ENCODE data around the gene DNAH10. TPM values are rescaled to one million over a fixed set of nuclear protein-coding genes. Genes with fewer than 3 reads are reported as not detected.

Gene DNAH10
- total RNA-seq, 1 experiment from 2014 or later = not detected

DNA sequence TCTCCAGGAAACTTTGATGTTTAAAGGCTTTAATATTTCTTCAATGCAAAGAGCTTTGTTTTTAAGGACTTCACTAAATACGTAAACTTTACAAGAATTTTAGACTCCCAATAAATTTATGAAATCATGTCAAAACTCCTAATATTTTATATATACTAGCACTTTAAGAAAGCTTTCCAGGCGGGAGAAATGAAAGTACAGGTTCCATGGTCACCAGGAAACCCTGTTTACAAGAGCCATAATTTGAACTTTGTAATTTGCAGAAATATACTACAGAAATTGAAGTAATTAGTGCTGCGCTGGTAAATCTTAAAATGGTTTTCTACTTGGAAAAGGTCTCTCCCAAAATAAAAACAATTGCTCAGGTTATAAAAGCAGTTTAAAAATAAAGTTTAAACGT is 201.7 kb downstream of the DNAH10 start:
- Histone ChIP-seq H3K4me1 (replicated peaks; ENCODE audit: insufficient read depth) (no peaks in the 10 kb centered on the region), H3K27ac (no peak overlapping the region), H3K79me2 (ENCODE audit: low read depth) (no peaks in the 10 kb centered on the region), H3K27me3 (ENCODE audit: insufficient read depth, low read depth) (no peaks in the 10 kb centered on the region), H3K4me3 (no peak overlapping the region), H3K9me3 (ENCODE audit: insufficient read depth, low read depth) (no peaks in the 10 kb centered on the region), H3K4me2 (no peak overlapping the region), H3K36me3 (ENCODE audit: low read depth) (no peaks in the 10 kb centered on the region), H3K9me2 (ENCODE audit: insufficient read depth) (no peaks in the 10 kb centered on the region), H4K20me1 (ENCODE audit: insufficient read depth) (no peaks in the 10 kb centered on the region), H2AFZ (no peak overlapping the region), H3F3A (ENCODE audit: insufficient read depth, low read depth) (0 out of 2 replicates have a peak, but pooled peaks cover 2% of the 10 kb centered on the region)
- no TSS peak for BruUV-seq (replicated peaks)
- CTCF ChIA-PET = no interaction called here
- POLR2A ChIA-PET (ENCODE audit: unreplicated experiment) = no interaction called here
- no peak for TF ChIP-seq EZH2 (IDR thresholded peaks at IDR 0.05; ENCODE audit: low read depth)
- TF ChIP-seq, protein P1, sequence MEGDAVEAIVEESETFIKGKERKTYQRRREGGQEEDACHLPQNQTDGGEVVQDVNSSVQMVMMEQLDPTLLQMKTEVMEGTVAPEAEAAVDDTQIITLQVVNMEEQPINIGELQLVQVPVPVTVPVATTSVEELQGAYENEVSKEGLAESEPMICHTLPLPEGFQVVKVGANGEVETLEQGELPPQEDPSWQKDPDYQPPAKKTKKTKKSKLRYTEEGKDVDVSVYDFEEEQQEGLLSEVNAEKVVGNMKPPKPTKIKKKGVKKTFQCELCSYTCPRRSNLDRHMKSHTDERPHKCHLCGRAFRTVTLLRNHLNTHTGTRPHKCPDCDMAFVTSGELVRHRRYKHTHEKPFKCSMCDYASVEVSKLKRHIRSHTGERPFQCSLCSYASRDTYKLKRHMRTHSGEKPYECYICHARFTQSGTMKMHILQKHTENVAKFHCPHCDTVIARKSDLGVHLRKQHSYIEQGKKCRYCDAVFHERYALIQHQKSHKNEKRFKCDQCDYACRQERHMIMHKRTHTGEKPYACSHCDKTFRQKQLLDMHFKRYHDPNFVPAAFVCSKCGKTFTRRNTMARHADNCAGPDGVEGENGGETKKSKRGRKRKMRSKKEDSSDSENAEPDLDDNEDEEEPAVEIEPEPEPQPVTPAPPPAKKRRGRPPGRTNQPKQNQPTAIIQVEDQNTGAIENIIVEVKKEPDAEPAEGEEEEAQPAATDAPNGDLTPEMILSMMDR (conservative IDR thresholded peaks at IDR 0.05) = no peak
- intact Hi-C loops (cut with micrococcal nuclease; ENCODE audit: unreplicated experiment) = no loop called here
- DNase-seq = no peak

DNA sequence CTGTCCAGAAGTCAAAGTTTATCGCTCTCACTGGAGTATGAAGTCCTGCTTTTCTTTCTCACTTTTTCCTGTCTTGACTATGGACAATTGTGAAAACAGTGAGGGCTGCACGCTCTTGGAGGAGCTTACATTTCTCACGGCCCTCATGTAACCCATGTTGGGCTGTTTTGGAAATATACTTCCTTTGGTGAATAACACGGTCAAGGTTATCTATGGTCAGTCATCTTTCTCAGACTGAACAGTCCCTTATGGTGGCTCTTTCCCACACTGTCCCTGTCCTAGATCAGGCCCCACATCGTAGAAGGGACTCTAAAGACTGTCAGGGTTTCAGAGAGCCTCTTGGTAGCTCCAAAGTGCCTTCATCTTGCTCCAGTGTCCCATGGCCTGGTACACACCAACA is 203.3 kb downstream of the DNAH10 start:
- H3K36me3 ChIP-seq (ENCODE audit: low read depth) = no peaks in the 10 kb centered on the region
- no peaks in the 10 kb centered on the region for H3K79me2 ChIP-seq (ENCODE audit: low read depth)
- 0 out of 2 replicates have a peak, but pooled peaks cover 2% of the 10 kb centered on the region for H3F3A ChIP-seq (ENCODE audit: insufficient read depth, low read depth)
- H4K20me1 ChIP-seq (ENCODE audit: insufficient read depth) = no peaks in the 10 kb centered on the region
- no peaks in the 10 kb centered on the region for H3K27me3 ChIP-seq (ENCODE audit: insufficient read depth, low read depth)
- no peak overlapping the region for H2AFZ ChIP-seq
- BruUV-seq (replicated peaks) = no TSS peak
- no peak overlapping the region for H3K4me3 ChIP-seq
- intact Hi-C loops (cut with micrococcal nuclease; ENCODE audit: unreplicated experiment) = no loop called here
- TF ChIP-seq, protein P1 (conservative IDR thresholded peaks at IDR 0.05) = no peak
- no peak for TF ChIP-seq EZH2 (IDR thresholded peaks at IDR 0.05; ENCODE audit: low read depth)
- H3K9me3 ChIP-seq (ENCODE audit: insufficient read depth, low read depth) = no peaks in the 10 kb centered on the region
- CTCF ChIA-PET = no interaction called here
- no peaks in the 10 kb centered on the region for H3K9me2 ChIP-seq (ENCODE audit: insufficient read depth)
- DNase-seq = no peak
- POLR2A ChIA-PET (ENCODE audit: unreplicated experiment) = interaction anchor here (0.6 kb wide), 1 partner anchor 1444 kb away, joined by 4 read pairs; no protein-coding TSS in a partner anchor
- no peak overlapping the region for H3K27ac ChIP-seq
- H3K4me2 ChIP-seq = no peak overlapping the region
- no peaks in the 10 kb centered on the region for H3K4me1 ChIP-seq (replicated peaks; ENCODE audit: insufficient read depth)

DNA sequence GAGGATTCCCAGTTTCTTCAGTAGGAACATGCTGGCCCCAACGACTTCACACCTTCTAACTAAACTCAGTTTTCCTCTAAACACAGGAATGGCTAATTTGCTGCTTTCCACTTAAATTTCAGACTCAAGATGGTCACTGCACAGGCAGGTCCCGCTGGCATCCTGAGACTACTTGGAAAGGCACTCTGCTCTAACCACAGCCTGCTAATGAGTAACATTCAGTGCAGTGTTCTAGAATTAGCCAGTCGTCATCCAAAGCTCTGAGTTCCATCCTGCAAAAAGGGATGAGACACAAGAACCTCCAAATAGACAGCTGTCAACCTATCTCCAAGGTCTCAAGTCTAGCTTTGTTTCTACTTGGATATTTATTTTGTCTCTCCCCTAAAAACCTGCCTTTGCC is 204.5 kb downstream of the DNAH10 start:
- Histone ChIP-seq H2AFZ (no peak overlapping the region), H3K9me2 (ENCODE audit: insufficient read depth) (no peaks in the 10 kb centered on the region), H3K79me2 (ENCODE audit: low read depth) (0 out of 2 replicates have a peak, but pooled peaks cover 10% of the 10 kb centered on the region), H3K27ac (no peak overlapping the region), H3K4me1 (replicated peaks; ENCODE audit: insufficient read depth) (peaks cover 8% of the 10 kb centered on the region), H4K20me1 (ENCODE audit: insufficient read depth) (no peaks in the 10 kb centered on the region), H3K4me2 (no peak overlapping the region), H3K27me3 (ENCODE audit: insufficient read depth, low read depth) (no peaks in the 10 kb centered on the region), H3F3A (ENCODE audit: insufficient read depth, low read depth) (peaks cover 6% of the 10 kb centered on the region; the same call in 1 of the 2 replicates), H3K36me3 (ENCODE audit: low read depth) (no peaks in the 10 kb centered on the region), H3K9me3 (ENCODE audit: insufficient read depth, low read depth) (no peaks in the 10 kb centered on the region), H3K4me3 (no peak overlapping the region)
- BruUV-seq (replicated peaks) = no TSS peak
- no peak for TF ChIP-seq EZH2 (IDR thresholded peaks at IDR 0.05; ENCODE audit: low read depth)
- TF ChIP-seq, protein P1 (conservative IDR thresholded peaks at IDR 0.05) = no peak
- intact Hi-C loops (cut with micrococcal nuclease; ENCODE audit: unreplicated experiment) = no loop called here
- no peak for DNase-seq
- CTCF ChIA-PET = no interaction called here
- POLR2A ChIA-PET (ENCODE audit: unreplicated experiment) = no interaction called here
